Activated T-helper 1 cell treated with anti-CD3 and anti-CD28 coated beads, Interleukin-12 subunit alpha, Interleukin-12 subunit beta, Interleukin-2, Interleukin-4 antibody, amounts not matched to agents 30 ng/mL and 10 ng/mL and 1 ng/mL, durations not matched to agents 14 hours and 24 hours and 36 hours (primary cell): Measurements from ENCODE around the gene SMIM30. TPM values are rescaled to one million over a fixed set of nuclear protein-coding genes. Genes with fewer than 3 reads are reported as not detected.
"Not testable (repeated sequence)": the region's sequence is repeated elsewhere in the genome, so short reads cannot be mapped to it uniquely, and the experiment has no call there.

Experiments used
- DNase-seq: peaks from one replicate; pipeline ENCODE4 v3.0.0; 2021; ENCODE audit warnings: low spot score
- H3K27ac Mint-ChIP-seq: one replicate; pipeline ENCODE4 v1.8.0; 2021; ENCODE audit warnings: mild to moderate bottlenecking, mixed read lengths
- H3K27me3 Mint-ChIP-seq: one replicate; pipeline ENCODE4 v1.8.0; 2022; ENCODE audit warnings: mild to moderate bottlenecking, moderate library complexity, mixed read lengths; ENCODE audit not compliant: insufficient read depth
- H3K36me3 Mint-ChIP-seq: one replicate; pipeline ENCODE4 v1.8.0; 2021; ENCODE audit warnings: low read depth, mixed read lengths
- H3K4me1 Mint-ChIP-seq: one replicate; pipeline ENCODE4 v1.8.0; 2021; ENCODE audit warnings: low read depth, mixed read lengths
- H3K4me3 Mint-ChIP-seq: one replicate; pipeline ENCODE4 v1.8.0; 2021; ENCODE audit warnings: mild to moderate bottlenecking, moderate library complexity, mixed read lengths
- H3K9me3 Mint-ChIP-seq: one replicate; pipeline ENCODE4 v1.8.0; 2021; ENCODE audit warnings: mixed read lengths
- intact Hi-C: fragments of 100-400 bp; cut with micrococcal nuclease; formaldehyde crosslinking; loops from one replicate; pipeline ENCODE4 v1.15.1; 2024
- total RNA-seq: library from RNA; stranded (reverse); gene quantifications from 2 replicates; pipeline ENCODE4 v1.2.3, GENCODE V29; 2022

The SMIM30 gene, protein sequence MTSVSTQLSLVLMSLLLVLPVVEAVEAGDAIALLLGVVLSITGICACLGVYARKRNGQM
- total RNA-seq = 32.4 and 36.8 TPM in 2 replicates

DNA sequence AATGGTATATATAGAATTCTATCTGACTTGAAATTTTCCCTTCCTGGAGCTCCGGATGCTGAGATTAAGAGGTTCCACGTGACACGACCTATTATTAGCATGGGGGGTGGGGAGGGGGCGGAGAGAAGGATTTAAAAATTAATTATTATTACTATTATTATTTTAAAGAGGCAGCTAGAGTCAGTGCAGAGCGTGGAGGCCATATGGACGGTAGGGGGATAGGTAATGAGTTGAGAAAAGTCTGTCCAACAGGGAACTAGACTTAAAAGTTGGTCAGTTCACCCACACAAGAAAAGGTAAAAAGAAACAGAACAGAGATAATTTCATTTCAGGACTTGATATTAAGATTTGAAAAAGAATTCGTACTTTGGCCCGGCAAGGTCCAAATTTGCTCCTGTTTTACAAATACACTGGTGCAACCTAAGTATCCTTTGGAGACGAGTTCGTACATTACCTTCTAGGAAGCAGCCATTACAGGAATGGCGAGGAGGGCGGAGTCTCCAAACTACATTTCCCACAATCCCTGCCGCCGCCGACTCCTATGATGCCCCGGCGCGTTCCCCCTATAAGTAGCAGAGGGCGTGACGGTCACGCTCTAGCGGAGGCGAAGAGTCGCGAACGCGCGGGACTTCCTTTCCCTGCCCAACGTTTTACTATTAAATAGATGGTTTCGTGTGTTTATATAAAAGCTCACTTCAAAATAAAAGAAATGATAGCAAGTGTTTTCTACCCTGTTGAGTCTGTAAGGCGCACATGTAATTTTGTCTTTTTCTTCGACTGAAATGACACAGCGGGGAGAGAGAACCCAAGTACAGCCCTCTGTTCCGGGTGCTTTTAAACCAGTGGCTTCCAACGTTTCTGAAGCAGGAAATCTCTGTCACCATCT is at the start of gene SMIM30:
Gene SMIM30, minus strand, starts transcription at position 481 of the 886 bp plus-strand sequence. CDS start 976 bp downstream, outside the sequence.
- Mint-ChIP-seq H3K4me3 (peak within 1 kb of the TSS; percentile 93), H3K36me3 (peaks cover 9% of the 10 kb centered on the region), H3K27ac (peak within 1 kb of the TSS; percentile 92), H3K27me3 (no peaks in the 10 kb centered on the region), H3K4me1 (peaks cover 46% of the 10 kb centered on the region), H3K9me3 (no peaks in the 10 kb centered on the region)
- DNase-seq = peak; percentile 83
- intact Hi-C loops = loop anchor here (1.0 to 5.0 kb wide), 6 partner anchors 32 to 1556 kb away; partner anchors contain the start of genes DOCK4, GPR85, IFRD1 and IMMP2L

DNA sequence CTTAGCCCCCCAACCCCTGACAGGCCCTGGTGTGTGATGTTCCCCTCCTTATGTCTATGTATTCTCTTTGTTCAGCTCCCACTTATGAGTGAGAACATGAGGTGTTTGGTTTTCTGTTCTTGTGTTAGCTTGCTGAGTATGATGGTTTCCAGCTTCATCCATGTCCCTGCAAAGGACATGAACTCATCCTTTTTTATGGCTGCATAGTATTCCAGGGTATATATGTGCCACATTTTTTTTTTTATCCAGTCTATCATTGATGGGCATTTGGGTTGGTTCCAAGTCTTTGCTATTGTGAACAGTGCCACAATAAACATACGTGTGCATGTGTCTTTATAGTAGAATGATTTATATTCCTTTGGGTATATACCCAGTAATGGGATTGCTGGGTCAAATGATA is 47.8 kb upstream of the SMIM30 start:
- H3K27ac Mint-ChIP-seq, H3K27me3 Mint-ChIP-seq, H3K4me1 Mint-ChIP-seq, H3K36me3 Mint-ChIP-seq, H3K4me3 Mint-ChIP-seq, DNase-seq, H3K9me3 Mint-ChIP-seq, intact Hi-C loops: not testable (repeated sequence)

DNA sequence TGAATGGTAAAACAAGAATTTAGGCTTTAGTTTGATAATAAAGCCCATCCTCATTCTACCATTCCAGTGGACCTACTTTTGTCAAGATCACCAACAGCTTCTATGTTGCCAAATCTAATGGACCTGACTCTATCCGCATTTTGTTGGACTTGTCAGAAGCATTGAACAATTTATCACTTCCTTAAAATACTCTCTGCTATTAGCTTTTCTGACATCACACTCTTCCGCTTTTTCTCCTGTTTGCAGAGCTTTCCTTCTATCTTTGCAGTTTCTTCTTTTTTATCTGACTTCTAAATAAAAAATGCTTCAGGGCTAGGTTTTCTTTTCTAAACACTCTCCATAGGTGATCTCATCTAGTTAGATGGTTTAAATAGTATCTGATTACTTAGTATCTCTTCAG is 42.7 kb upstream of the SMIM30 start:
- no peaks in the 10 kb centered on the region for H3K36me3 Mint-ChIP-seq

DNA sequence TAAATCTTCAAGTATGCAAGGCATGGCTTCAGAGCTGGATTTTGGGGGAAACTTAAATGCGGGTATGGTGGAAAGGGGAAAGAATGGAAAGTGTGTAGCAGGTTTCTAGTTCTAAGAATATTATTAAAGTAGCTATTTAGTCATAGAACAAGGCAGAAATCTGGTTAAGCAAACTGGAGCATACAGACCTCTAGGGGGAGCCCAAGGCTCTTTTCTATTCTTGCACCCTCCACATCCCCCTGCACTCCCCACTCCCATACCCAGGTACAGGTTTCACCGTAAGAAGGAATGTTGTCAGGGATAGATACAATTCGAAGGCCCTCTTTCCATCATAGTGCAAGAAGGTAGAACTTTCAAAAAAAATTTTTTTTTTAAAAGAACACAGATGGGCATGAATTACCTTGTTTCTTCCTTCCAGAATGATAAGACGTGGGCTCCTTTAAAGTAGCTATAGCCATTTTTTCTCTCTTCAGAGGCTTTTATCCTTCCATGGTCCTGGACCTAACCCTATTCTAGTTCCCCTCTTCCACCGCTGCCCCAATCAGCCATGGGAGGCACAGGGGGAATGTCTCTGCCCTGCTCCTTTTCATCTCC is 41.5 kb upstream of the SMIM30 start:
- no peaks in the 10 kb centered on the region for H3K9me3 Mint-ChIP-seq
- peaks cover 5% of the 10 kb centered on the region for H3K27me3 Mint-ChIP-seq
- no peak overlapping the region for H3K27ac Mint-ChIP-seq
- intact Hi-C loops = loop anchor here (1.0 kb wide), 1 partner anchor 261 kb away; no protein-coding TSS in a partner anchor
- no peak overlapping the region for H3K4me3 Mint-ChIP-seq
- DNase-seq = no peak
- H3K4me1 Mint-ChIP-seq = no peaks in the 10 kb centered on the region
- no peaks in the 10 kb centered on the region for H3K36me3 Mint-ChIP-seq

More for the DNA sequence above, 42.7 kb upstream of the SMIM30 start:
- Mint-ChIP-seq H3K27ac (no peak overlapping the region), H3K9me3 (no peaks in the 10 kb centered on the region), H3K27me3 (peaks cover 4% of the 10 kb centered on the region), H3K4me3 (no peak overlapping the region), H3K4me1 (no peaks in the 10 kb centered on the region)
- DNase-seq = no peak
- intact Hi-C loops = no loop called here

DNA sequence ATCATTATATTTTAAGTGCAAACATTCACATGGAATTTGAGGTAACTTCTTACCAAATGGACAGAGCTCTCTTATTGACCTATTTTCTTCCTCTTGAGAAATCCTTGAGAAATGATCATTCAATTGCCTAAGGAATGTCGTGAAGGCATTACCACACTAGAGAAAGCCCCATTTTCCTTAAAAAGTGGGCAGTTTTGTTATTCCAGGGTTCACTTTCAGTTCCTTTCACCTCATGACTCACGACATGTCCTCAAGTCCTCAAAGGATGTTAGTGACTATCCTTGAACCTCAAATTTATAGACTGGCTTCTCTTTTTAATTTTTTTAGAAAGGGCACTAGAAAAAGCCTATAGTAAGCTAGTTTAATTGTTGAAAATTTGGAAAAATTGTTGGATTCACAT is 40.4 kb upstream of the SMIM30 start:
- Mint-ChIP-seq H3K27me3 (peaks cover 5% of the 10 kb centered on the region), H3K27ac (no peak overlapping the region), H3K36me3 (no peaks in the 10 kb centered on the region), H3K4me3 (no peak overlapping the region), H3K9me3 (no peaks in the 10 kb centered on the region), H3K4me1 (no peaks in the 10 kb centered on the region)
- no peak for DNase-seq
- intact Hi-C loops = loop anchor here (1.0 kb wide), 1 partner anchor 263 kb away; no protein-coding TSS in a partner anchor

DNA sequence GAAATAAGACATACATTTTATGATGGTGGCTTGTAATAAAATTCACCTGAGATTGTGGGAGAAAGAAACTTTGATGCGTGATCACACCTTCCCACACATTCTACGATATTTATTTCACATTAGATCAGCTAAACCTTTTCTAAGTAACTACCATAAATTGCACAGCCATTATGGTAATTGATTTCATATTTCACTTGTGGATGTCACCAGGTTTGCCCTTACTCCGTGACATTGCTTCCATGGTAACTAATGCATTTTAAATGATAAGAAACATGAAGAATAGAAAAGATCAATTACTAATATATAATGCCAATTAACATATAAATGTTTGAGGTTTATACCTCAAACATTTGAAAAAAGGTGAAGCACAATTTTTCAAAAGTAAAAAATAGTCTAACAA is 35.8 kb upstream of the SMIM30 start:
- Mint-ChIP-seq H3K27me3 (peaks cover 7% of the 10 kb centered on the region), H3K27ac (no peak overlapping the region), H3K36me3 (no peaks in the 10 kb centered on the region), H3K9me3 (no peaks in the 10 kb centered on the region), H3K4me3 (no peak overlapping the region), H3K4me1 (no peaks in the 10 kb centered on the region)
- DNase-seq = no peak
- intact Hi-C loops = no loop called here

DNA sequence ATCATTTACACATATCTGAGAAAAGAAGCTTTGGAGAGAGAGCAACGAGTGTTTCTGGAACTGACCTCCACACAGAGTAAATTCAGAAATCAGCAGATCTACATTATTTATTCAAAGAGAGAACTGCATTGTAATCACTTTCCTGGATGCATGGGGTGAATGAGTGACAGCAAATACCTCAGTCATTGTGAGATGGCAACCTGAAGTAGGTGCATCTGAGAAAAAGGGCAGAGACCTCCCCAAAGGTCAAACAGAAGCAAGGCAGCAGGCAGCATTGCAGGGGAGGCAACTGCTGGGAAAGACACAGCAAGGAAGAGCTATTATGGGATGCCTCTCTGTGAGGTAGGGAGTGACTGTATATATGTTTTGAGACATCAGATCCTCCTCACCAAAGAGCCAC is 26.5 kb upstream of the SMIM30 start:
- Mint-ChIP-seq H3K9me3 (no peaks in the 10 kb centered on the region), H3K36me3 (no peaks in the 10 kb centered on the region), H3K27me3 (peaks cover 7% of the 10 kb centered on the region), H3K27ac (no peak overlapping the region), H3K4me3 (no peak overlapping the region), H3K4me1 (no peaks in the 10 kb centered on the region)
- intact Hi-C loops = no loop called here
- DNase-seq = no peak

DNA sequence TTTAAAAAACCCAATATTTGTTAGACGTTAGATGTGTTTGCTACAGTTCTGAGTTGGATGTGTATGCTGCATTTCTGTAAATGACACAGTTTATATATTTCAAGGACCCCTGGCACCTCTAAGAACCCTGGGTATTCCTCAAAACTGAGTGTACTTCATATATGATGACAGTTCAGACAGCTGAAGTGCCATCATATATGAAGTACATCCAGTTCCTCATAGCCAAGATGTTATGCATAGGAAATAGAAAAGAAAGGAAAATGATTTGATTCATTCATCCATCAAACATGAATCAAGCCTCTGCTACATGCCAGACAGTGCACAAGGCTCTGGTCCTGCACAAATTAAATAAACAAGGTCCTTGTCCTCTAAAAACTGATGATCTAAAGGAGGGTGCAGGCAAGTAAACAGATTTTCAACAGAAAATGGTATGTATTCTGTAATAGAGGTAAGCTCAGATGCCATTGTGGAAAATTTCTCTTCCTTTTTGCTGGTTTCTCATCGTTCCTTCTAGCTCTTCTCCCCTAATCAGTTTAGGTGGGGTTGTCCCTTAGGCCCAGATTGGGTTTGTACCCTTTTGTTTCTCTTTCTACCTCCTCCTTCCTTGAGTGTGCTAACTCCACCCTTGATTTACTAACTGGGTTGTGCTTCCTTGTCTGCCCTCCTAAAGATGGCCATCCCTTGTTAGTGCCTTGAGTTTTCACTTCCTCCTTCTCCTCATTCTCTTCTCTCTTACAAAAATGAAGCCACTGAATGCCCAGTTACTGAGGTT is 25.3 kb upstream of the SMIM30 start:
- no peaks in the 10 kb centered on the region for H3K4me1 Mint-ChIP-seq

DNA sequence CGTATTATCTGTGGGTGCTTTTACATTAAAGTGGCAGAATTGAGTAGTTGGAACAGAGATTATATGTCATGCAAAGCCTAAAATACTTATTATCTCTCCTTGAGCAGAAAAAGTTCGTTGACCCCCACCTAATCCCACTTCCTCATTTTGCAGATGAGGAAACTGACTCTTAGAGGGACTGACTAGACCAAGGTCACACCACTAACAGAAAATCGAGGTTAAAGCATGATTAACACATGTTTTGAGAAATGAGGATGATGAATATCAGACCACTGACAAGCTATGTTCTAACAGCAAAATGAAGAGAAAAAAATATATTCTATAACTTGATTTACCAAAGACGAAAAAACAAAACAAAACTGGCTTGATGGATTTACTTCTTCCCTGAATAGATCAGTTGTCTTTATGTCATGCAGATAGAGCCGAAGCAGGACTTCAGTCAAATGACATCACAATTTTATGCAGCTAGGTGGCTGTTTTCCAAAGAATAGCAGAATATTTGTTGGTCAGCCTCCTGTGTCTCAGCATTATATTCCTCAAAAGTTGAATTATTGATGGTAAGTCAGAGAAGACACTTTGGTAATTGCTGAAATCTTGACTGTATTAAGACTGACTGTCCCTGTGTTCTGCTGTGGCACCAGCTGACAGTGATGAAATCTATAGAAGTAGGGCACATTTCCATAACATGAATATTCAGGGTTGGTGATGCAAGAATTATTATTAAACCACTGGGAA is 24.2 kb upstream of the SMIM30 start:
- intact Hi-C loops = no loop called here
- Mint-ChIP-seq H3K9me3 (no peaks in the 10 kb centered on the region), H3K36me3 (no peaks in the 10 kb centered on the region), H3K4me3 (no peak overlapping the region), H3K27ac (no peak overlapping the region), H3K27me3 (peaks cover 2% of the 10 kb centered on the region), H3K4me1 (no peaks in the 10 kb centered on the region)
- DNase-seq = no peak

More for the DNA sequence above, 25.3 kb upstream of the SMIM30 start:
- no peaks in the 10 kb centered on the region for H3K9me3 Mint-ChIP-seq
- H3K27ac Mint-ChIP-seq = no peak overlapping the region
- peaks cover 2% of the 10 kb centered on the region for H3K27me3 Mint-ChIP-seq
- intact Hi-C loops = no loop called here
- no peak overlapping the region for H3K4me3 Mint-ChIP-seq
- no peaks in the 10 kb centered on the region for H3K36me3 Mint-ChIP-seq
- DNase-seq = no peak

DNA sequence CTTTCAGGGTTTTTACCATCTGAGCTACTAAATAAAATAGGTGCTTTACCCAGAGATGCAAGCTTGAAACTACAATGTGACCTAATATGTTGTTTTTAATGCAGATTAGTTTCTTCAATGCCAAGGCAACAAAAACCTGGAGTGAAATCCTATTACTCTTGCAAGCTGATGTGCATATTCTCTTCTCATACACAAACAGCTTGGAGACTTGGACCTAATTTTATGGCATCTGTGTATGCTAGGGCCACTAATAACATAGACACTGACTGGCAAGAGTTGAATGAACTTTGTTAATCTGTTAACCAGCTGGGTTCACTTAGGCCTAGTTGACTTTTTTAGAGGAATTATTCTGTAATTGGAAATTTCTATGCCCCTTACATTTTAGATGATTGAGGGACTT is 23.4 kb upstream of the SMIM30 start:
- Mint-ChIP-seq H3K9me3 (no peaks in the 10 kb centered on the region), H3K27me3 (peaks cover 2% of the 10 kb centered on the region), H3K4me1 (no peaks in the 10 kb centered on the region), H3K36me3 (no peaks in the 10 kb centered on the region), H3K27ac (no peak overlapping the region), H3K4me3 (no peak overlapping the region)
- DNase-seq = no peak
- intact Hi-C loops = no loop called here

DNA sequence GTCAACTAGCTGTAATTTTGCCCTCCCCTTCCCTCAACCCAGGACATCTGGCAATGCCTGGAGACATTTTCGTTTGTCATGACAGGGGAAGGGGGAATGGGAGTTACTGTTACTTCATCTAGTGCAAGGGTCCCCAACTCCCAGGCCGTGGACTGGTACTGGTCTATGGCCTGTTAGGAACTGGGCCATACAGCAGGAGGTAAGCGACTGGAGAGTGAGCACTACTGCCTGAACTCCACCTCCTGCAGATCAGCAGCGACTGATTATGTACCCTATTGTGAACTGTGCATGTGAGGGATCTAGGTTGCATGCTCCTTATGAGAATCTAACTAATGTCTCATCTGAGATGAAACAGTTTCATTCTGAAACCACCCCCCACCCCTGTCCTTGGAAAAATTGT is 22.6 kb upstream of the SMIM30 start:
- no peaks in the 10 kb centered on the region for H3K9me3 Mint-ChIP-seq
- DNase-seq = no peak
- no peaks in the 10 kb centered on the region for H3K36me3 Mint-ChIP-seq
- H3K4me1 Mint-ChIP-seq = no peaks in the 10 kb centered on the region
- no peak overlapping the region for H3K4me3 Mint-ChIP-seq
- peaks cover 2% of the 10 kb centered on the region for H3K27me3 Mint-ChIP-seq
- no peak overlapping the region for H3K27ac Mint-ChIP-seq
- intact Hi-C loops = no loop called here

DNA sequence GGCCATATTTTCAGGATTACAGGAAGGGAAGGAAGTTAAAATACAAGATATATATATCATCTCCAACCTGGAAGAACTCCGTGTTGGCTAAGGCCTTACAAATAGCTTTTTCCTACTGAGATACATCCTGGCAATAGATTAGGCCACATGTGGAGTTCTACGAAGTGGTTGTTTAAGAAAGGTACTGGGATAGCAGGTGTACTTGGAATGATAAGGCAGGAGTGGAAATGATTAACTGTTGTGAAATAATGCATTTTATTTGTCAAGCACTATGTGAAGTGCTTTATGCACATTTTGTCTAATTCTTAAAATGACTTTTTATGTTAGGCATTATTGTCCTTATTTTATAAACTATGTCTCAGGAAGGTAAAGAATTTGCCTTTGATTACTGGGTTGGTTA is 18.9 kb upstream of the SMIM30 start:
- no peak for DNase-seq
- intact Hi-C loops = no loop called here
- H3K4me1 Mint-ChIP-seq = no peaks in the 10 kb centered on the region
- peaks cover 8% of the 10 kb centered on the region for H3K27me3 Mint-ChIP-seq
- H3K36me3 Mint-ChIP-seq = no peaks in the 10 kb centered on the region
- no peaks in the 10 kb centered on the region for H3K9me3 Mint-ChIP-seq
- no peak overlapping the region for H3K27ac Mint-ChIP-seq
- no peak overlapping the region for H3K4me3 Mint-ChIP-seq
